Effector memory CD4-positive, alpha-beta T cell (primary cell): Measurements from ENCODE around the gene AGBL1.

Experiments
- DNase-seq, 3 donors: peaks; one replicate each; pipeline ENCODE4 v3.0.0-alpha.2; 2020
- H3K27ac ChIP-seq: 2 replicates; pipeline ENCODE4 v1.7.0; 2013; ENCODE audit warnings: mild to moderate bottlenecking, low read length, moderate library complexity; ENCODE audit not compliant: insufficient read depth, poor library complexity, severe bottlenecking
- H3K27me3 ChIP-seq: replicated peaks from 2 replicates; pipeline ENCODE4 v1.7.0; 2013; ENCODE audit warnings: mild to moderate bottlenecking, low read length; ENCODE audit not compliant: insufficient read depth, control insufficient read depth, poor library complexity, severe bottlenecking
- H3K36me3 ChIP-seq: 2 replicates; pipeline ENCODE4 v1.7.0; 2013; ENCODE audit warnings: mild to moderate bottlenecking, low read length, moderate library complexity; ENCODE audit not compliant: control insufficient read depth, insufficient read depth
- H3K4me1 ChIP-seq: 2 replicates; pipeline ENCODE4 v1.7.0; 2013; ENCODE audit warnings: low read length, mild to moderate bottlenecking; ENCODE audit not compliant: control insufficient read depth, insufficient read depth, poor library complexity, severe bottlenecking
- H3K4me3 ChIP-seq: 2 replicates; pipeline ENCODE4 v1.7.0; 2013; ENCODE audit warnings: low read length, low read depth, mild to moderate bottlenecking; ENCODE audit not compliant: insufficient read depth, poor library complexity, severe bottlenecking
- H3K9me3 ChIP-seq: 2 replicates; pipeline ENCODE4 v1.7.0; 2013; ENCODE audit warnings: mild to moderate bottlenecking, low read length, moderate library complexity; ENCODE audit not compliant: control insufficient read depth

AGBL1 gene

GRCh38 chr15:86571873-86572272 lies 492.2 kb downstream of the AGBL1 start:
- no peak overlapping the region for H3K27ac ChIP-seq

GRCh38 chr15:86572368-86572841 lies 492.7 kb downstream of the AGBL1 start:
- no peaks in the 10 kb centered on the region for H3K36me3 ChIP-seq
- H3K4me1 ChIP-seq = no peaks in the 10 kb centered on the region

More at GRCh38 chr15:86571873-86572272, 492.2 kb downstream of the AGBL1 start:
- no peaks in the 10 kb centered on the region for H3K27me3 ChIP-seq
- no peak for DNase-seq
- H3K9me3 ChIP-seq = no peaks in the 10 kb centered on the region
- no peaks in the 10 kb centered on the region for H3K36me3 ChIP-seq
- no peaks in the 10 kb centered on the region for H3K4me1 ChIP-seq
- H3K4me3 ChIP-seq = no peak overlapping the region

GRCh38 chr15:86573476-86573875 lies 493.8 kb downstream of the AGBL1 start:
- Histone ChIP-seq H3K36me3 (no peaks in the 10 kb centered on the region), H3K4me1 (no peaks in the 10 kb centered on the region), H3K9me3 (no peaks in the 10 kb centered on the region), H3K27ac (no peak overlapping the region), H3K27me3 (no peaks in the 10 kb centered on the region), H3K4me3 (no peak overlapping the region)
- no peak for DNase-seq

More at GRCh38 chr15:86572368-86572841, 492.7 kb downstream of the AGBL1 start:
- H3K27ac ChIP-seq = no peak overlapping the region
- no peaks in the 10 kb centered on the region for H3K27me3 ChIP-seq
- H3K9me3 ChIP-seq = no peaks in the 10 kb centered on the region
- no peak overlapping the region for H3K4me3 ChIP-seq
- no peak for DNase-seq

- Histone ChIP-seq H3K36me3 (no peaks in the 10 kb centered on the region), H3K4me3 (no peak overlapping the region), H3K27ac (no peak overlapping the region), H3K4me1 (no peaks in the 10 kb centered on the region), H3K27me3 (no peaks in the 10 kb centered on the region), H3K9me3 (no peaks in the 10 kb centered on the region)
- DNase-seq = no peak
Measured at GRCh38 chr15:86588413-86588812, 508.7 kb downstream of the AGBL1 start.

DNA sequence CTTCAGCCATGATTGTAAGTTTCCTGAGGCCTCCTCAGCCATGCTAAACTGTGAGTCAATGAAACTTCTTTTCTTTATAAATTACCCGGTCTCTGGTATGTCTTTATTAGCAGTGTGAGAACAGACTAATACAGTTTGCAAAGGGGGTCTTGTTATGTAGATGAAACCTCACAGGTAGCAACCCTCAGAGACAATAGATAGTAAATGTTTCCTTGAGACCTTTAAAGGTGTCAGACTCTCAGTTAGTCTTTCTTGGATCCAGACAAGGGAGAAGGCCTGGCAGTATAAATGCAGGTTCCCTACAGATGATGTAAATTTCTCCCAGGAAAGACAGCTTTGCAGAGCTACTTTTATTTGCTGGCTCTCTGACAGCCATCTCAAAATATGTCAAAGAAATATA lies 510.8 kb downstream of the AGBL1 start:
- H3K36me3 ChIP-seq = no peaks in the 10 kb centered on the region
- H3K4me1 ChIP-seq = no peaks in the 10 kb centered on the region
- H3K4me3 ChIP-seq = no peak overlapping the region
- H3K9me3 ChIP-seq = no peaks in the 10 kb centered on the region
- H3K27me3 ChIP-seq = no peaks in the 10 kb centered on the region
- DNase-seq = no peak
- H3K27ac ChIP-seq = no peak overlapping the region

GRCh38 chr15:86591158-86591557 lies 511.5 kb downstream of the AGBL1 start:
- Histone ChIP-seq H3K27ac (no peak overlapping the region), H3K27me3 (no peaks in the 10 kb centered on the region), H3K9me3 (no peaks in the 10 kb centered on the region), H3K36me3 (no peaks in the 10 kb centered on the region), H3K4me1 (no peaks in the 10 kb centered on the region), H3K4me3 (no peak overlapping the region)
- DNase-seq = no peak

DNA sequence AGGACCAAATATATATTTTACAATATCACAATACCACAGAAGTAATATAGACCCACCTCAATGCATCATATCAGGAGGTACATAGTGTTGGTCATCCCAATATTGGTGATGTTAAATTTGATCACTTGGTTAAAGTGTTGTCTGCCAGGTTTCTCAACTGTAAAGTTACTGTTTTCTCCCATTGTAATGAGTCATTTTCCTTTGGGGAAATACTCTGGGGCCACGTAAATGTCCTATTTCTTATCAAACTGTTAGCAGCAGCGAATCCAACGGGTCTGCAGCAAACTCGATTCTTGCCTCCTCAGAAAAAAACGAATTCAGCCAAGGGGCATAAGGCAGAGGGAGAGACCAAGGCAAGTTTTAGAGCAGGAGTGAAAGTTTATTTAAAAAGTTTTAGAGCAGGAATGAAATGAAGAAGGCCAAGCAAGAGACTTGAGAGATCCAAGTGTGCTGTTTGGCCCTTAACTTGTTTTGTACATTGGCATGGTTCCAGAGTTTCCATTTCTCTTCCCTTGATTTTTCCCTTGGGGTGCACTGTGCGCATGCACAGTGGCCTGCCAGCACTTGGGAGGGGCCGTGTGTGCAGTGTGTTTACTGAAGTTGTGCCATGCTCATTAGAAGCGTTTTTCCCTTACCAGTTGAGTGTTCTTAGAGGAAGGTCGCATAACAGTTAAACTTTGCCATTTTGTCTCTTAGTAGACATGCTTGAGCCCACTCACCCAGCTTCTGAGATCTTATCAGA lies 512.5 kb downstream of the AGBL1 start:
- Histone ChIP-seq H3K36me3 (no peaks in the 10 kb centered on the region), H3K4me3 (no peak overlapping the region), H3K27me3 (no peaks in the 10 kb centered on the region), H3K27ac (no peak overlapping the region), H3K9me3 (no peaks in the 10 kb centered on the region), H3K4me1 (no peaks in the 10 kb centered on the region)
- DNase-seq = no peak

DNA sequence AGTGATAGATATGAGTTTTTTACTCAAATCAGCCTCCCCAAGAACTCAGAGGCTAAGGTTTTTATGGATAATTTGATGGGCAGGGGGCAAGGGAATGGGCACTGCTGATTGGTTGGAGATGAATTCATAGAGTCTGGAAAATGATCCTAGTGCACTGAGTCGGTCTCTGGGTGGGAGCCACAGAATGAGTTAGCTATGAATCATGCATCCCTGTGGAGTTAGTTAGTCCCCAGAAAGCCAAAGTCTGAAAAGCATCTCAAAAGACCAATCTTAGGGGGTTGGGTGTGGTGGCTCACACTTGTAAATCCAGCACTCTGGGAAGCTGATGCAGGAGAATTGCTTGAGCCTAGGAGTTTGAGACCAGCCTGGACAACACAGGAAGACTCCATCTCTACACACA lies 516.1 kb downstream of the AGBL1 start:
- Histone ChIP-seq H3K27ac (no peak overlapping the region), H3K9me3 (no peaks in the 10 kb centered on the region), H3K4me3 (no peak overlapping the region), H3K27me3 (no peaks in the 10 kb centered on the region), H3K4me1 (no peaks in the 10 kb centered on the region), H3K36me3 (no peaks in the 10 kb centered on the region)
- DNase-seq = no peak

DNA sequence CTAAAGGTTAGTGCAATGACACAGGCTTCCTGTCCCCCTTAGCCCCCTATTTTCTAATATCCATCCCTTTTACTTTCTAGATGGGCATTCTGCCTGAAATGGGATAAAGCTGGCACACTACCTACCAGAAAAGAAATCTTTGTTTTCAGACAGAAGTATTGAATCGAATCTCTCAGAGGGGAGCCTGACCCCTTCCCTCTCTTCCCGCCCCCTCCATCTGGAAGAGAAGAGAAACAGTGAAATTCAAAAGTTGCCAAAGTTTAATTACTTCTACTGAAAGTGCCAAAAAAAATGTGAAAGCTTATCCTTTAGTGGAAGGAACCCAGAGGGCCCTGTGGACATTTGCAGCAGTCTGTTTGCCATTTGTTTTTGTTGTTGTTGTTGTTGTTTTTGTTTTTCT lies 523.8 kb downstream of the AGBL1 start:
- Histone ChIP-seq H3K27me3 (no peaks in the 10 kb centered on the region), H3K27ac (no peak overlapping the region), H3K4me3 (no peak overlapping the region), H3K9me3 (no peaks in the 10 kb centered on the region), H3K36me3 (no peaks in the 10 kb centered on the region), H3K4me1 (no peaks in the 10 kb centered on the region)
- no peak for DNase-seq

DNA sequence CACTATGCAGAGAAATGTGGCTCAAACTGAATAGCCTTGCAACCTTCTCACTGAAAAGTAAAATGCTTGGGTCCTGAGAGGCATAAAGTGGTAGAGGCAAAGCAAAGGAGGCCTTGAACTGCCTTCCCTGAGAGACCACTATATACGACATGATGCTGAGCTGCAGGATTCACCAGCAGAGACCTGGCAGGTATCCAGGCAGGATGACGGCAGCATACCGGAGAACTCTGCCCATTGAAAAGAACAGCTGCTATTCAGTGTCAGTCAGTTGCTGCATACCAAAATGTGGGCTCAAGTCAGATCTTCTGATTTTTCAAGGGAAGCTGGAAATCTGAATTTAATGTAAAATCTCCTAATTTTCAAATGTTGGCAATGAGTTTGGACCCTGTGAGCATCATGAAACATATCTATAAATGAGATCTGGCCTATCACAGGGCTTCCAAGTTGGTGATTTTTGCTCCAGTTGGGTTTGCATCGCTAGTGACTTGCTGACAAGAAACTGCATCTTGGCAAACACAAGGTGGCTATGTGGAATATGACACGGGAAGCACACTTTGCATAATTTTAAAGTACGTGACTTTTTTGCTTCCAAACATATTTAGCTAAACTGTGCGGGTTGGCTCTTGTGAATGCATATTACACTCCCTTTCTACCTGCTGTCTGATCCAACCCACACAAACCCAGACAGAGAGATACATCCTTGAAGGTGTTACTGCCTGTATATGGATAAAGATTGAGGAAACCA lies 529.0 kb downstream of the AGBL1 start:
- no peaks in the 10 kb centered on the region for H3K9me3 ChIP-seq
- no peaks in the 10 kb centered on the region for H3K27me3 ChIP-seq
- peaks cover 3% of the 10 kb centered on the region for H3K4me1 ChIP-seq
- H3K4me3 ChIP-seq = no peak overlapping the region
- H3K27ac ChIP-seq = no peak overlapping the region
- no peak for DNase-seq
- H3K36me3 ChIP-seq = no peaks in the 10 kb centered on the region
